SH-SY5Y (cell line): ENCODE measurements around the gene TRIM26.

Source experiments
- GATA2 ChIP-seq: IDR thresholded peaks from 2 replicates; pipeline ENCODE4 v1.6.1; 2011; ENCODE audit warnings: mild to moderate bottlenecking, low read depth, low read length
- GATA3 ChIP-seq: IDR thresholded peaks from 2 replicates; pipeline ENCODE4 v1.6.1; 2011; ENCODE audit warnings: low read depth, mild to moderate bottlenecking, low read length, moderate library complexity

DNA sequence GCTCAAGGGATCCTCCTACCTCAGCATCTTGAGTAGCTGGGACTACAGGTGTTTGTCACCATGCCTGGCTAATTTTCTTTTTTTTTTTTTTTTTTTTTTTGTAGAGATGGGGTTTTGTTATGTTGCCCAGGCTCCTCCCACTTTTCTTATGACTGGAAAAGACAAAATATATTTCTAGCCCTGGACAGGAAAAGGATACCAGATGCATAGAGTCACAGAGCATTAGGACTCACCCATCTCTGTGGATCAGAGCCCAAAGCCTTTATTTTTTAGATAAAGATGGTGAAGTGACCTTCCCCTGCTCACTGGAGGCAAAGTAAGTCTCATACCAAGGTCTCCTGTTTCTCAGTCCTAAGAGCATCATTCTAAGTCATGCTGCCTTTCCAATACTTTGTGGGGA is 55.6 kb downstream of the TRIM26 start:
- TF ChIP-seq GATA2 (no peak), GATA3 (no peak)
